Suprapubic skin (tissue), 4 donors: ENCODE measurements around the gene ENTPD7. TPM values are rescaled to one million over a fixed set of nuclear protein-coding genes. Genes with fewer than 3 reads are reported as not detected.

Experiments used
- DNase-seq, 2 donors: peaks; one replicate each; pipeline ENCODE4 v3.0.0-alpha.2; 2019; ENCODE audit warnings: low spot score in 2 of 2
- H3K27ac ChIP-seq: fragments of 200-600 bp; sonication (generic); one replicate; pipeline ENCODE4 v1.5.1; 2019
- H3K27me3 ChIP-seq: fragments of 200-600 bp; sonication (generic); one replicate; pipeline ENCODE4 v1.5.1; 2019
- H3K36me3 ChIP-seq: fragments of 200-600 bp; sonication (generic); one replicate; pipeline ENCODE4 v1.5.1; 2019
- H3K4me1 ChIP-seq: fragments of 200-600 bp; sonication (generic); one replicate; pipeline ENCODE4 v1.5.1; 2019
- H3K4me3 ChIP-seq: fragments of 200-600 bp; sonication (generic); one replicate; pipeline ENCODE4 v1.5.1; 2019; ENCODE audit warnings: mild to moderate bottlenecking
- H3K9me3 ChIP-seq: fragments of 200-600 bp; sonication (generic); one replicate; pipeline ENCODE4 v1.5.1; 2019
- EP300 ChIP-seq: sonication (generic); formaldehyde crosslinking; IDR thresholded peaks from one replicate; pipeline ENCODE4 v1.6.1; 2017; ENCODE audit warnings: antibody characterized with exemption
- POLR2A ChIP-seq, 2 donors: fragments of 450-650 bp; IDR thresholded peaks; one replicate each; pipeline ENCODE4 v1.6.1; 2017; ENCODE audit warnings: antibody characterized with exemption in 2 of 2, mild to moderate bottlenecking in 2 of 2, moderate library complexity in 2 of 2
- POLR2AphosphoS5 ChIP-seq, 3 donors: sonication (generic); formaldehyde crosslinking; IDR thresholded peaks; one replicate each; pipeline ENCODE4 v1.6.1; 2017; ENCODE audit warnings: antibody characterized with exemption in 3 of 3
- WGBS: methylation state at CpG from one replicate; pipeline ENCODE4 v1.1.5; 2018; 5-methylcytosine and 5-hydroxymethylcytosine counted together
- total RNA-seq, 4 donors: library from RNA; depleted of rRNA; stranded (reverse); fragments of >200 nt; gene quantifications; one replicate each; pipeline ENCODE4 v1.1.0, GENCODE V29; 2016
- TF ChIP-seq, protein P1 (sequence below), 2 donors: fragments of 200-600 bp in 1 of 2; fragments of 450-650 bp in 1 of 2; sonication (generic) in 1 of 2; IDR thresholded peaks; one replicate each; pipeline ENCODE4 v1.5.1; 2016 to 2019; ENCODE audit warnings: antibody characterized with exemption in 2 of 2, mild to moderate bottlenecking in 1 of 2, moderate library complexity in 1 of 2

ENTPD7 gene
- total RNA-seq, 4 donors from 2014 or later, result 9.6 to 13.5 (median 10.0) TPM

GRCh38 chr10:99708428-99709012, 49.2 kb downstream of the ENTPD7 start:
- no peaks in the 10 kb centered on the region for H3K9me3 ChIP-seq
- H3K27ac ChIP-seq, result no peak overlapping the region
- H3K36me3 ChIP-seq, result peaks cover 39% of the 10 kb centered on the region
- H3K4me3 ChIP-seq, result no peak overlapping the region
- no peak for TF ChIP-seq EP300
- TF ChIP-seq, protein P1, sequence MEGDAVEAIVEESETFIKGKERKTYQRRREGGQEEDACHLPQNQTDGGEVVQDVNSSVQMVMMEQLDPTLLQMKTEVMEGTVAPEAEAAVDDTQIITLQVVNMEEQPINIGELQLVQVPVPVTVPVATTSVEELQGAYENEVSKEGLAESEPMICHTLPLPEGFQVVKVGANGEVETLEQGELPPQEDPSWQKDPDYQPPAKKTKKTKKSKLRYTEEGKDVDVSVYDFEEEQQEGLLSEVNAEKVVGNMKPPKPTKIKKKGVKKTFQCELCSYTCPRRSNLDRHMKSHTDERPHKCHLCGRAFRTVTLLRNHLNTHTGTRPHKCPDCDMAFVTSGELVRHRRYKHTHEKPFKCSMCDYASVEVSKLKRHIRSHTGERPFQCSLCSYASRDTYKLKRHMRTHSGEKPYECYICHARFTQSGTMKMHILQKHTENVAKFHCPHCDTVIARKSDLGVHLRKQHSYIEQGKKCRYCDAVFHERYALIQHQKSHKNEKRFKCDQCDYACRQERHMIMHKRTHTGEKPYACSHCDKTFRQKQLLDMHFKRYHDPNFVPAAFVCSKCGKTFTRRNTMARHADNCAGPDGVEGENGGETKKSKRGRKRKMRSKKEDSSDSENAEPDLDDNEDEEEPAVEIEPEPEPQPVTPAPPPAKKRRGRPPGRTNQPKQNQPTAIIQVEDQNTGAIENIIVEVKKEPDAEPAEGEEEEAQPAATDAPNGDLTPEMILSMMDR (IDR thresholded peaks at IDR 0.05), result no peak
- TF ChIP-seq POLR2AphosphoS5 (IDR thresholded peaks at IDR 0.05), result no peak
- no peak for TF ChIP-seq POLR2A (IDR thresholded peaks at IDR 0.05)
- H3K4me1 ChIP-seq, result peaks cover 32% of the 10 kb centered on the region
- no peak for DNase-seq
- H3K27me3 ChIP-seq, result no peaks in the 10 kb centered on the region
- WGBS, result 91% methylated on average over 1 of the region's 1 CpG

- 31% methylated on average over 4 of the region's 4 CpGs for WGBS
- Histone ChIP-seq H3K27ac (no peak overlapping the region), H3K27me3 (no peaks in the 10 kb centered on the region), H3K4me3 (no peak overlapping the region), H3K9me3 (no peaks in the 10 kb centered on the region), H3K4me1 (peaks cover 32% of the 10 kb centered on the region), H3K36me3 (peaks cover 37% of the 10 kb centered on the region)
- no peak for DNase-seq
- TF ChIP-seq, protein P1 (IDR thresholded peaks at IDR 0.05), result peak in 1 of 2 donors; percentile 8
- TF ChIP-seq POLR2AphosphoS5 (IDR thresholded peaks at IDR 0.05), result no peak
Observed at GRCh38 chr10:99709480-99710229, 50.3 kb downstream of the ENTPD7 start.

DNA sequence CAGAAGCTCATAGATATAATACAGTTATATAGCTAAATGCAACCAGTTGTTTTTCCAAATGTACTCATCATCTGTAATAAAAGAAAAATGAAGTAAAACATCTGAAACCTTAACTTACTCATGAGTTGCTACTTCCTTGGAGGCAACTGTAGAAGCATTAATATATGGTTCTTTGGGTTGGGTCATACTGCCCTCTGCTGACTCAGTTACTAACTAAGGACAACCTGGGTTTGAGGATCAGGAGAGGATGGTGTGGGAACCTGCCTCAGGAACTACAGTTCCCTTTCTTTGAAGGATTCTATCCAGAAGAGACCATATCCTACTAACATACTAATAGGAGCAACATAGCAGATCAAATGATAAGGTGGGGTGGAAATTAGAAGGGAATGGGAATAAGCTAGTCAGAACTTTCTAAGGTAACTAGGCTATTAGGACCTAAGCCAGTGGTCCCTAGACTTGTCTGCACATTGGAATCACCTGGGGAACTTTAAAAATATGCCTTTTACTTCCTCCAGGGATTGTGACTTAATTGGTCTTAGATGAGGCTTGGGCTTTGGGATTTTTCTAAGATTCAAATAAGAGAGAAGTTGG, 51.9 kb downstream of the ENTPD7 start:
- DNase-seq, result no peak
- H3K27ac ChIP-seq, result no peak overlapping the region
- H3K27me3 ChIP-seq, result no peaks in the 10 kb centered on the region
- peaks cover 48% of the 10 kb centered on the region for H3K36me3 ChIP-seq
- no peak overlapping the region for H3K4me3 ChIP-seq
- TF ChIP-seq POLR2AphosphoS5 (IDR thresholded peaks at IDR 0.05) (no peak), EP300 (no peak), POLR2A (IDR thresholded peaks at IDR 0.05) (no peak)
- TF ChIP-seq, protein P1 (IDR thresholded peaks at IDR 0.05), result peak; percentile 31 to 35
- H3K9me3 ChIP-seq, result no peaks in the 10 kb centered on the region
- peaks cover 28% of the 10 kb centered on the region for H3K4me1 ChIP-seq

- H3K4me1 ChIP-seq, result peaks cover 13% of the 10 kb centered on the region
- no peaks in the 10 kb centered on the region for H3K9me3 ChIP-seq
- H3K36me3 ChIP-seq, result peaks cover 70% of the 10 kb centered on the region
- TF ChIP-seq POLR2A (IDR thresholded peaks at IDR 0.05) (no peak), EP300 (no peak), POLR2AphosphoS5 (IDR thresholded peaks at IDR 0.05) (no peak)
- TF ChIP-seq, protein P1 (IDR thresholded peaks at IDR 0.05), result no peak
- no peak for DNase-seq
- 83% methylated on average over 5 of the region's 5 CpGs for WGBS
- H3K27ac ChIP-seq, result no peak overlapping the region
- H3K4me3 ChIP-seq, result no peak overlapping the region
- H3K27me3 ChIP-seq, result no peaks in the 10 kb centered on the region
Observed at GRCh38 chr10:99714446-99714845, 55.1 kb downstream of the ENTPD7 start.

GRCh38 chr10:99720387-99720786, 61.1 kb downstream of the ENTPD7 start:
- Histone ChIP-seq H3K9me3 (no peaks in the 10 kb centered on the region), H3K27me3 (no peaks in the 10 kb centered on the region), H3K36me3 (peaks cover 97% of the 10 kb centered on the region), H3K4me3 (no peak overlapping the region), H3K27ac (no peak overlapping the region), H3K4me1 (no peaks in the 10 kb centered on the region)
- TF ChIP-seq, protein P1 (IDR thresholded peaks at IDR 0.05), result no peak
- TF ChIP-seq POLR2AphosphoS5 (IDR thresholded peaks at IDR 0.05) (no peak), EP300 (no peak), POLR2A (IDR thresholded peaks at IDR 0.05) (no peak)
- WGBS, result 78% methylated on average over 2 of the region's 2 CpGs
- DNase-seq, result no peak
